GM21786 (cell line): Measurements from ENCODE around the gene UBE3B.
A peak's percentile ranks its signal among the peaks of the same experiment; 100 is the strongest.

Experiments used
- ATAC-seq: cut with Tn5 transposase; IDR thresholded peaks from one replicate; pipeline ENCODE4 v1.9.1; 2021; ENCODE audit not compliant: unreplicated experiment

The UBE3B gene

GRCh38 chr12:109568486-109568885 lies 91.1 kb downstream of the UBE3B start:
- no peak for ATAC-seq

- ATAC-seq = no peak
These were observed 94.5 kb downstream of the UBE3B start for GRCh38 chr12:109571773-109572505.

- no peak for ATAC-seq
These were observed 95.0 kb downstream of the UBE3B start for GRCh38 chr12:109572506-109572845.

- peak; percentile 94 for ATAC-seq
These were observed 95.8 kb downstream of the UBE3B start, which contains the start of the genes MMAB and MVK for GRCh38 chr12:109573029-109573913. TSS of gene MMAB (minus strand) at chr12:109573504. CDS start at chr12:109573480, 24 bp downstream. TSS of gene MVK (plus strand) at chr12:109573794. CDS start at chr12:109574823, 1,029 bp downstream.

- ATAC-seq = no peak
These were observed 96.4 kb downstream of the UBE3B start for GRCh38 chr12:109573914-109574244.

GRCh38 chr12:109575683-109576082 lies 98.2 kb downstream of the UBE3B start:
- ATAC-seq = no peak

GRCh38 chr12:109577311-109577710 lies 99.9 kb downstream of the UBE3B start:
- ATAC-seq = no peak

- no peak for ATAC-seq
These were observed 101.0 kb downstream of the UBE3B start for GRCh38 chr12:109578330-109578927.

- ATAC-seq = no peak
These were observed 102.2 kb downstream of the UBE3B start for GRCh38 chr12:109579639-109580038.

- no peak for ATAC-seq
These were observed 102.8 kb downstream of the UBE3B start for GRCh38 chr12:109580272-109580671.

GRCh38 chr12:109580684-109581333 lies 103.4 kb downstream of the UBE3B start:
- no peak for ATAC-seq

GRCh38 chr12:109581334-109581691 lies 103.9 kb downstream of the UBE3B start:
- ATAC-seq = no peak

GRCh38 chr12:109581856-109582255 lies 104.4 kb downstream of the UBE3B start:
- no peak for ATAC-seq

- no peak for ATAC-seq
These were observed 105.2 kb downstream of the UBE3B start for GRCh38 chr12:109582636-109583035.

- no peak for ATAC-seq
These were observed 106.3 kb downstream of the UBE3B start for GRCh38 chr12:109583733-109584132.
